SHP77 treated with DMSO at 0.1 percent for 48 hours (cell line): ENCODE results near the gene CCDC187.
A peak's percentile ranks its signal among the peaks of the same experiment; 100 is the strongest.

Source experiments
- DNase-seq: peaks from one replicate; lab custom pipeline; 2025; lab: John Stamatoyannopoulos, UW

The CCDC187 gene

GRCh38 chr9:136297016-136297691, 6.7 kb downstream of the CCDC187 start:
- DNase-seq = peak; percentile 22

- no peak for DNase-seq
These were observed 7.4 kb downstream of the CCDC187 start for GRCh38 chr9:136296434-136297015.

GRCh38 chr9:136295542-136296433, 8.1 kb downstream of the CCDC187 start:
- DNase-seq = no peak

- no peak for DNase-seq
These were observed 8.8 kb downstream of the CCDC187 start for GRCh38 chr9:136295055-136295454.

GRCh38 chr9:136294437-136294836, 9.5 kb downstream of the CCDC187 start:
- no peak for DNase-seq

- DNase-seq = no peak
These were observed 10.3 kb downstream of the CCDC187 start for GRCh38 chr9:136293476-136294077.

GRCh38 chr9:136292591-136293448, 11.1 kb downstream of the CCDC187 start:
- no peak for DNase-seq

- no peak for DNase-seq
These were observed 11.8 kb downstream of the CCDC187 start for GRCh38 chr9:136292026-136292538.

GRCh38 chr9:136291306-136292025, 12.4 kb downstream of the CCDC187 start:
- no peak for DNase-seq

GRCh38 chr9:136290508-136291000, 13.3 kb downstream of the CCDC187 start:
- DNase-seq = no peak

GRCh38 chr9:136289651-136290507, 14.0 kb downstream of the CCDC187 start:
- no peak for DNase-seq

- DNase-seq = no peak
These were observed 15.7 kb downstream of the CCDC187 start for GRCh38 chr9:136287960-136288753.

- no peak for DNase-seq
These were observed 16.9 kb downstream of the CCDC187 start for GRCh38 chr9:136286987-136287379.

GRCh38 chr9:136286359-136286986, 17.4 kb downstream of the CCDC187 start:
- DNase-seq = no peak

- DNase-seq = no peak
These were observed 18.2 kb downstream of the CCDC187 start for GRCh38 chr9:136285501-136286358.

- no peak for DNase-seq
These were observed 18.9 kb downstream of the CCDC187 start for GRCh38 chr9:136284951-136285350.

- no peak for DNase-seq
These were observed 19.6 kb downstream of the CCDC187 start for GRCh38 chr9:136284311-136284710.
